Ramos (cell line): ENCODE measurements around the gene LRRC3.

Experiments used
- in situ Hi-C: fragments of 300-500 bp; cut with MboI; formaldehyde crosslinking; loops from one replicate; pipeline ENCODE4 v1.14.3; 2022; ENCODE audit warnings: low sequenced_read_pairs; ENCODE audit not compliant: unreplicated experiment

LRRC3 gene

GRCh38 chr21:44473915-44474555 lies 18.7 kb downstream of the LRRC3 start:
- in situ Hi-C loops, result no loop called here

GRCh38 chr21:44475266-44475845 lies 20.0 kb downstream of the LRRC3 start:
- in situ Hi-C loops, result no loop called here

GRCh38 chr21:44477131-44477530 lies 21.8 kb downstream of the LRRC3 start:
- in situ Hi-C loops, result no loop called here

- in situ Hi-C loops, result no loop called here
Measured at GRCh38 chr21:44477712-44478111, 22.4 kb downstream of the LRRC3 start.

- in situ Hi-C loops, result no loop called here
Measured at GRCh38 chr21:44478124-44478800, 23.0 kb downstream of the LRRC3 start.

GRCh38 chr21:44478801-44479167 lies 23.5 kb downstream of the LRRC3 start:
- in situ Hi-C loops, result no loop called here

- in situ Hi-C loops, result loop anchor here (5.0 kb wide), 1 partner anchor 48 kb away; no protein-coding TSS in a partner anchor
Measured at GRCh38 chr21:44479556-44480199, 24.4 kb downstream of the LRRC3 start.

DNA sequence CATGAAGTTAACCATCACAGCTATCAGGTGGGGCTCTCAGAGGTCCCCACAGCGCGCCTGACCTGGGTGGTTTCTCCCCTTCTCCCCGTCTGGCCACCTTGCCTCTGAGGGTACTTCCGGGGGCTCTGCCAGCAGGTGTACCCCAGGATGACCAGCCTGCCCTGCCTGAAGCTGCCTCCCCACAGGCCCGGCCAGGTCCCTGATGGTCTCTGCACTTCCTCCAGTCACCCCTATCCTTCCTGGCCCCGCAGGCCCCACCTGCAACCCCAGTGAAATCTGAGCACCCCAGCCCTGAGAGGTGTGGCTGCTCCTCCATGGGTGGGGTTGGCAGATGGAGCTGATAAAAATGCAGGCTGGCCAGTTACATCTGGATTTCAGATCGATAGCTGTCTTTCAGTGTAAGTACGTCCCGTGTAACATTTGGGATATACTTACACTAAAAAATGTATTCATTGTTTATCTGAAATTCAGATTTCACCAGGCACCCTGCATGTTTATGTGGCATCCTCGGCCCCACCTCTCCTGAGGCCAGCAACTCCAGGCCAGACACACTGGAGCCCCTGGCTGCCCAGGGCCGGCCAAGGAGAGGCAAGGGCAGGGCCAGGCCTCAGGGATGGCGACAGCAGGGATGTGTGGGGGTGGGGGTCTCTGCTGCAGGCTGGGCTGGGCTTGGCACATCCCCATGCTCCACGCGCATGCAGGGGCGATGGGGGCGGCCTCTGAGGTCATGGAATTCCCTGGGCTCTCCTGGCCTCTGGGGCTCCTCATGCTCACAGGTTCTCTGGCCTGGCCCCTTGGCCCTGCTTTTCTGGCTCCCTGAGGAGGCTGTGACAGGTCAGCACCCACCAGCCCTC lies 25.1 kb downstream of the LRRC3 start:
- in situ Hi-C loops, result loop anchor here (5.0 kb wide), 1 partner anchor 47 kb away; no protein-coding TSS in a partner anchor

- in situ Hi-C loops, result loop anchor here (5.0 kb wide), 1 partner anchor 45 kb away; no protein-coding TSS in a partner anchor
Measured at GRCh38 chr21:44482581-44483287, 27.4 kb downstream of the LRRC3 start.

- in situ Hi-C loops, result loop anchor here (5.0 kb wide), 1 partner anchor 44 kb away; no protein-coding TSS in a partner anchor
Measured at GRCh38 chr21:44483288-44484237, 28.3 kb downstream of the LRRC3 start.

DNA sequence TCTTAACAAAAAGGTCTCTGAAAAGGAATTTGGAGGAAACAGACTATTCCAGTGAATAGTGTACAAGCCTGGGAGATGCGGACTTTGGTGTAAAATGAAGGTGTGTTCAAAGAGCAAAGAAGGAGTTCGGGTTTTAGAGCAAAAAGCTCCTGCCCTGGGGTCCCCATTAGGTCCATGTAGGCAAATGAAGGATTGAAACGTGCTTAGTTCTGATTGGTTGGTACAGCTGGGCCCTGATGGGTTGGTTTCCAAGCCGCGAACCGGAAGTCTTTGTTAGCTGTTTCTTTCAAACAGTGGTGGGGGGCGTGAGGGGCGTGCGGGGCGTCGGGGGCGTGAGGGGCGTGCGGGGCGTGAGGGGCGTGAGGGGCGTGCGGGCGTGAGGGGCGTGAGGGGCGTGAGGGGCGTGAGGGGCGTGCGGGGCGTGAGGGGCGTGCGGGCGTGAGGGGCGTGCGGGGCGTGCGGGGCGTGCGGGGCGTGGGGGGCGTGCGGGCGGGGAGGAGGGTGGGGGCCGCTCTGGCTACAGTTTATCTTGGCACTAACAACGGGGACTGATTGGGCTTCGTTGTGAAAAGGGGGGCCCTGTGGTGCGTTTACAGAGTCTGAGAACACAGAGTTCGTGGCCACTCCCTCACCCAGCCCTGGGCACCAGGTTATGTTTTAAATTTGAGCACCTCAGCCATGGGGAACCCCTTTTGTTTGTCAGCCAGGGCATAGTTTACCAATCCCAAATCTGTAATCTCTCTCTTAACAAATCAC lies 29.4 kb downstream of the LRRC3 start:
- in situ Hi-C loops, result loop anchor here (5.0 kb wide), 2 partner anchors 43 to 47 kb away; no protein-coding TSS in a partner anchor

GRCh38 chr21:44485254-44485793 lies 30.0 kb downstream of the LRRC3 start:
- in situ Hi-C loops, result loop anchor here (5.0 kb wide), 1 partner anchor 48 kb away; no protein-coding TSS in a partner anchor

DNA sequence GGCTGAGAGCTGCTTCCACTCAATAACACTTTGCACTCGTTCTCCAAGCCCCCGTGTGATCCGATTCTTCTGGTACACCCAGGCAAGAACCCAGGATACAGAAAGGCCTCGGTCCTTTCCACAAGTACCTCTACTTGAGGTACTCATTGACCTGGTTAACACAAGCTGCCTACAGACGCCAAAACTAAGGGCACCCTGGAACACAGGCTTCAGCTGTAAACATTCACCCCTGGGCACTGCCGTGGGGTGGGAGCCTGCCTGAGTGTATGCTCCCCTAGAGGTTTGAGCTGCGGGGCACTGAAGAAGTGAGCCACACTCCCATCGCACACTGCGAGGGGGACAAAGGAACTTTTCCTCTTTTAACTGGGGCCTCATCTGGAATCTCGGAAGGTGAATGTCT lies 30.5 kb downstream of the LRRC3 start:
- in situ Hi-C loops, result loop anchor here (5.0 kb wide), 1 partner anchor 48 kb away; no protein-coding TSS in a partner anchor

DNA sequence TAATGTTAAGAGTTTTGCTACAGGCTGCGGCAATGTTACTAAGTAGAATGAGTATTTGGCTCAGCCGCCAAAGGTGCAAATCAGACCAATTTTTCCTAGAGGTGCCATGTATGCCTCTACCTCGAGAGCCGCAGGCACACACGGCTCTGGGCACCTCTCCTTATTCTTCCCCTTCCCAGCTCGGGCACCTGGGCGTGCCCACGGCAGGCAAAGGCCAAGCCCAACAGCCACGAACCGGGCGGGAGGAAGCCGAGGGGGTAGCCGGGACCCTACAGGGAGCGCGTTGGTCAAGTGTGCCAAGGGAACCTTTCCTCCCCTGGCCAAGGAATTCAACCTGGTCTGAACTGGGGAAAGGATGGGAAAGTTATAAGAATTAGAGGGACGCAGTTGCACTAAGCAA lies 31.0 kb downstream of the LRRC3 start:
- in situ Hi-C loops, result loop anchor here (5.0 kb wide), 1 partner anchor 49 kb away; no protein-coding TSS in a partner anchor

- in situ Hi-C loops, result loop anchor here (5.0 kb wide), 1 partner anchor 51 kb away; no protein-coding TSS in a partner anchor
Measured at GRCh38 chr21:44487831-44488230, 32.5 kb downstream of the LRRC3 start.

- in situ Hi-C loops, result loop anchor here (5.0 kb wide), 1 partner anchor 53 kb away; no protein-coding TSS in a partner anchor
Measured at GRCh38 chr21:44489962-44490361, 34.7 kb downstream of the LRRC3 start.

DNA sequence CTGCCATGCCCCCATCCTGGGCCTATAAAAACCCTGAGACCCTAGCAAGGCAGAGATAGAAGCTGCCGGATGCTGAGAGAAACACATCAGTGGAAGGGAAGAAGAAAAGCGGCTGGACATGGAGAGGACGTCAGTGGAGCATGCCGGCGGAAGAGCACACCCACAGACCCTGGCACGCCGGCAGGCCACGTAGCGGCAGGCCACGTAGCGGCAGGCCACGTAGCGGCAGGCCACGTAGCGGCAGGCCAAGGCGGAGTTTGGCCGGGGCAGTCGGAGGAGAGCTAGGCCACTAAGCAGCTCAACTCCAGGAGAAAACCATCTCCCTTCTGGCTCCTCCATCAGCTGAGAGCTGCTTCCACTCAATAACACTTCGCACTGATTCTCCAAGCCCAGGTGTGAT lies 35.1 kb downstream of the LRRC3 start:
- in situ Hi-C loops, result no loop called here
